Kasumi-1 (cell line): ENCODE results near the gene RANBP2.
"Not testable (repeated sequence)": the region's sequence is repeated elsewhere in the genome, so short reads cannot be mapped to it uniquely, and the experiment has no call there.

Experiments
- DNase-seq, 2 experiments: peaks; one replicate each; lab custom pipeline; 2025; lab: John Stamatoyannopoulos, UW

RANBP2 gene

DNA sequence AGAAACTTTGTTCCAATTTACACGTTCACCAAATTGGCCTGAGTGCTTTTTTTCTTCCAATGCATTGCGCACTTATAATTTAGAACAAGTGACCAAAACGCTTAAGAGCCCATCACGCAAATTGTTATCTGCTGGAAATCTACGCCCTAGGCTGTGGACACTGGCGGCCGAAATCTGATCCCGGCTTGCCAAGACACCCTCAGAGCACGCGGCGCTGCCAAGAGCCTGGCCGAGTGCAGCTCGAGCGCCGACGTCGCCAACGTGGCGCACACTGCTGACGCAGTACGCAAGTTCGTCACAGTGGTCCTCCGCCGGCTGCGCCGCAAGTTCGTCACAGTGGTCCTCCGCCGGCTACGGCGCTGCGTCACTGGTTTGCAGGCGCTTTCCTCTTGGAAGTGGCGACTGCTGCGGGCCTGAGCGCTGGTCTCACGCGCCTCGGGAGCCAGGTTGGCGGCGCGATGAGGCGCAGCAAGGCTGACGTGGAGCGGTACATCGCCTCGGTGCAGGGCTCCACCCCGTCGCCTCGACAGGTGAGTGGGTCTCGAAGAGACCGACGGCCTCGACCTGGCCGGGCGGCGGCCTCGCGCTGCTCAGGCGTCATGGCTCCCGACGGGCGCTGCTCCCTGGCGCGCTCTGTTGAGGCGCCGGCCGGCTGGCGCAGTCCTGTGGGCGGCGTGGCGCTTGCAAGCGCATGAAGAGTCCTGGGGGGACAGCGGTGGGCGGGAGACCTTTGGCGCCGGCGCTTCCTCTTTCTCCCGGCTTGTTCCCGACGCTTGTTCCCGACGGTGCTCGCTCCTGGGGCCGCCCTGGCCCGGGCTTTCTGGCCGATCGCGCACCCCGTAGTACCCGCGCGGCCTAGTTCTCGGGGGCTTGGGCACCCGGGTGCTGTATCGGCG, at the start of gene RANBP2:
RANBP2 (plus strand) TSS at position 334 of the 896 bp plus-strand sequence; CDS start at position 459, 125 bp downstream.
- peak; percentile 86 to 94 for DNase-seq

DNA sequence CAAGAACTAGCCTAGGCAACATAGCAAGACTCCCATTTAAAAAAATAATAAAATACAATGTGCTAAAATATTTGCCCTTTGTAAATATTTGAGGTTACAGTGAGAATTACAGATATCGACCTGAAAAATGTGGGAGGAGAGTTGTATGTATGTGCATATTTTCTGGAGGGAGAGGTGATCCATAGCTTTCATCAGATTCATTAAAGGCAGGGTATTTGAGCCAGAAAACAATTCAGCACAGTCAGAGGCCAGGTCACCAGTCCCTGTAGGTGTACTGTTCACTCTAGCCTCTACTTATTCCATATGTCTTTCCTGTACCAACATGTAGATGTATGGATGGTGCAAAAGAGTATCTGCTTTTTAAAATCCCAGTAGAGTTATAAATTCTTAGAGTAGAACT, 49.0 kb upstream of the RANBP2 start:
- DNase-seq: not testable (repeated sequence)

DNA sequence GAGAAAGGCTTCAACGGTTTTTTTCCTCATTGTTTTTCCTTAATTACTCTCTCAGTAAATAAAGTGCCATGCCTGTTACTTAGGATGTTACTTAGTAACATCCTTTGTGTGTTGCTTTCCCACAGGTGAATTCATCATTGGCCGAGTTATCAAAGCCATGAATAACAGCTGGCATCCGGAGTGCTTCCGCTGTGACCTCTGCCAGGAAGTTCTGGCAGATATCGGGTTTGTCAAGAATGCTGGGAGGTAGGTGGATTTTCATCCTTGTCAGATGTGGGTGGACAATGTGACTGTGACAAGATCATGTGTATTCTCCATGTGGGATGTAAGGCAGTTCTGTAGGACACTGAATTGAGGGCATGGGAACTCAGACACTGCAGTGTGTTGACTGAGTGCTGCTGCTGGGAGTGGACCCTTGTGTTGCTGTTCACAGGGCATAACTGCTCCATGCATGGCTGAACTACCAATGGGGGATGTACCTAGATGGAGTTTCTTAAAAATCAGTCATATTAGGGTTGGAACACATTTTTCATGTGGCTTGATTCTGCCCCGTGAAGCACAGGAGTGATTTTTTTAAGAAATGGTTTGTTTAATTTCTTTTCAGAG, 47.0 kb upstream of the RANBP2 start:
- DNase-seq: not testable (repeated sequence)

DNA sequence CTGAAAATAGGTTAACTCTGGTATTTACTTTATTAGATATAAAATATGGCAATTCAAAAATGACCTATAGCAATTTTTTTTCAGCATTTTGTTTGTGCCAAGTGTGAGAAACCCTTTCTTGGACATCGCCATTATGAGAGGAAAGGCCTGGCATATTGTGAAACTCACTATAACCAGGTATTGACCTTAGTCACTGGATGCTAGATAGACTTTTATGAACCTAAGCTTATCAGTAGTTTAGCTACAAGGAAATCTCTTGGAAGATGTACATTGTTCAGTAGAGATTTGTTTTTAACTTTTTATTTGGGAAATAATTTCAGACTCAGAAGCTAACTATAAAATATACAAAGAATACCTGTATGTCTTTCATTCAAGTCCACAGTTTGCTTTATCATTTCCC, 42.8 kb upstream of the RANBP2 start:
- DNase-seq: not testable (repeated sequence)

DNA sequence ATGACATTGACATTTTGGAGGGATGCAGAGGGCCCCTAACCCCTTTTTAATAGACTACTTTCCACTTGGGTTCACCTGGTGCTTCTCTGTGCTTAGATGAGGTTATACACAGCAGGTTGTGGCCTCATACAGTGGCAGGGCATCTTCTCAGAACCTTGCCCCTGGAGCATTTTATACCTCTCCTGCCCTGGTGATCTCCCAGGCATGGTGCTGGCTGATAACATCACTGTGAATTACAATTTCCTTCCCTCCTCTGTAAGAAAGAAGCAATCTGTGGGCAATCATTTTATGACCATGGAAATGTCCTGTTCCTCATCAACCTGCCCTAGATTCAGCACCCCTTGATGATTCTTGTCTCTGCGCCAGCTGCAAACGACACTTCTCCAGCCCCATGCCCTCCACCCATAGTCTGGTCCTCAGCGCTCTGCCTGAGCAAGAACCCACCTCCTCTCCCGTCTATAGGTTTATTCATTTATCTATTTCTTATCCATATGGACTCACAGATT, 42.0 kb upstream of the RANBP2 start:
- DNase-seq: not testable (repeated sequence)

DNA sequence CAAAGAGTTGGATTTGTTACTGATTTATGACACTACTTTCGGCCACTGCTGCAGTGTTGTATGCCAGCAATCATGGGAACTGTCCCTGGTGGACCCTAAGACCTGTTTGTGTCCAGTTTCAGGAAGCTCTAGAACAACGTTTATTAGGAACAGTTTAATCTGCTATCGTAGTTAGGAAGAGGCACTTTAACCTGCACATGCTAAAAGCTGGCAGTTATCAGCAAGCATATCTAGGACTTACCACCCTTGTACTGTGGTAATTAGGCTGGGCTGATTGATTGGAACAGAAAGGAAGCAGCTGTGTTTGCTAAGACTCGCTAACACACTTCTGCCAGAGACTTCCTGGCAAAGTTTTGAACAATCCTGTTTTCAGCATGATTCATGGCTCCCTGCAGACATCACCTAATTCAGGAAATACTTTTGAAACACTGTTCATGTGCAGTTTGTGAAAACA, 41.1 kb upstream of the RANBP2 start:
- peak; percentile 31 to 65 for DNase-seq

DNA sequence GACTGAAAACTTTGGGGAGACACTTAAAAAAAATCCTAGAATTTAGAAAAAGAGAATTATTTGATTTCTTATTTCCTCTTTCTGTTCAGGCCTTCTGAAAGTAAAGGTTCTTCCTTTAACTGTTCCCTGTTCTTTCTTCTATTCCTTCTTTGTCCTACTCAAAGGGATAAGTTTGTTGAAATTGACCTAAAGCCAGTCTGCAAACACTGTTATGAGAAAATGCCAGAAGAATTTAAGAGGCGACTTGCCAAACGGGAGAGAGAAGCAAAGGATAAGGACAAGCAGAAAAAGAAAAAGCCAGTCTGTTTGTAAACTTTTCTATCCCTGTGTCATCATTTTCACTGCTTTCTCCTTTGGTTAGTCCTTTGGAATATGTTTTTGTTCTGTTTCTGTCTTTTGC, 38.5 kb upstream of the RANBP2 start:
- not testable (repeated sequence) for DNase-seq

DNA sequence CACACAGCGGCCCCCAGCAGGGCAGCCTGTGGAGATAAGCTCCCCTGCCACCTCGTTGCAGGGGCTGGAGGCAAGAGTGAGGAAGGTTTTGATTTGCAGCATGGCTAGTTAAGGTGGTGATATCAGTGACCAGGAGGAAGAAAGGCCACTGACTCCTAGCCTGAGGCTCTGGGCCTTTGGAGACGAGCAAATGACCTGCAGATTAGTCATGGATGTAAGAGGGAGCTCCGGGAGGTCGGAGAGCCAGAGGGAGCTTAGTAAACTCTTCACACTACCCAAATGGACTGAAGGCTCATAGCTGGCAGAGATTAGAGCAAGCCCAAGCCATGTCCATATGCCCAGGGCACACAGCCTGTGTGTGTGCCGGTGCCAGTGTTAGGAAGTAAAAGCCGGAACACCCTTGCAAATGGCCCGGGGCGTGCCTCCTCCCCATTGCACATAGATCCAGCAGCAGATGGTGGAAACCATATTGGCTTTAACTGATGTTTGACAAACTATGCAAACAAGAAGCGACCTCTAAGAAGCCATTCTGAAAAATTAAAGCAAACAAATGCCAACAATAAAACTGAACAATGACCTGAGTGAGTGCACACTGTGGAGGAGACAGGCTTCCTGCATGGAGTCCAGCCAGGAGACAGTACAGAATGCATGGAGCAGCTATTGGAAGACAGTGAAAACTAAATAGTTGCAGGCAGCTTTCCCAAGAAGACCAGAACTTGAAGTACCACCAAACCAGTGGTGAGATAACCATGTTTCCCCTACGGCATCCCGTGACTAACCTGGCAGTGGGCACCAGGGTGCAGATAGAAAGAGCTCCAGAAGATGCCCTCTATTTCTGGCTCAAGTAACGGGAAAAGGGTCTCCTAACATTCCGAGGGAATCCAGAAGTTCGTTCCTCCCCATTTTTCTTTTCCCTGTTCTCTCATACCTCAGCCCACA, 30.2 kb upstream of the RANBP2 start:
- DNase-seq: not testable (repeated sequence)

DNA sequence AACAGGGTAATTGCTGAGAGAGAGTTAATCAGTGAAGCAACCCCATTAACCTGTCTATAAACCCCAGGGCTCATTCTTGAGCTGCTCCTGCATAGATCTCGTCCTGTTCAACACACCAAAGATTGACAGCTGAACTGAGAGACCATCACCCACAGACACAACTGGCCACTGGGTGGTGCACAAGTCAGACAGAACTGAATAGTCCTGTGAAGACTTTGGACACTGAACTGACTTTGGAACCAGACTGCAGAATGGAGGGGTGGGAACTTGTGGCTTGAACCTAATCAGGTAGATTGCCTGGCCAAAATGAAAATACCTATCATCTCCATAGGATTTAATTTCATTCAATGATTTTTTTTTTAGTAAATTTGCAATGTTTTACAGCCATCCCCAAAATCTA, 29.3 kb upstream of the RANBP2 start:
- DNase-seq: not testable (repeated sequence)

DNA sequence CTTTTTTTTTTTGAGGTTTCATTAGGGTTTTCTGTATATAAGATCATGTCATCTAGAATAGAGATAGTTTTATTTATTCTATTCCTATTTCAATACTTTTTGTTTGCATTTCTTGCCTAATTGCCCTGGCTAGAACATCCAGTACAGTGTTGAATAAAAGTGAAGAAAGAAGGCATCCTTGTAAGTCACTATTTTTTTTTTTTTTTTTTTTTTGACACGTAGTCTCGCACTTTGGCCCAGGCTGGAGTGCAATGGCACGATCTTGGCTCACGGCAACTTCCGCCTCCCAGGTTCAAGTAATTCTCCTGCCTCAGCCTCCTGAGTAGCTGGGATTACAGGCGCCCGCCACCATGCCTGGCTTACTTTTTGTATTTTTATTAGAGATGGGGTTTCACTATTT, 27.8 kb upstream of the RANBP2 start:
- DNase-seq: no peak

DNA sequence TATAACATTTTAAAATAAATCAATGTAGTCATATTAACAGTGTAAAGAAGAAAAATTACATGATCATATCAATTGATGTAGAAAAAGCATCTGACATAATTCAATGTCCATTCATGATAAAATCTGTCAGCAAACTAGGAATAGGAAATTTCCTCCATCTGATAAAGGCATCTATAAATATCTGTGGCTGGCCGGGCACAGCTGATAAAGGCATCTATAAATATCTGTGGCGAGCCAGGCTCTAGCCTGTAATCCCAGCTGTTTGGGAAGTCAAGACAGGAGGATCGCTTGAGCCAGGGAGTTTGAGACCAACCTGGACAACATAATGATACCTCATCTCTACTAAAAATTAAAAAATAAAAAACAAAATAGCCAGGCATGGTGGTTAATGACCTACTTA, 18.1 kb upstream of the RANBP2 start:
- no peak for DNase-seq

DNA sequence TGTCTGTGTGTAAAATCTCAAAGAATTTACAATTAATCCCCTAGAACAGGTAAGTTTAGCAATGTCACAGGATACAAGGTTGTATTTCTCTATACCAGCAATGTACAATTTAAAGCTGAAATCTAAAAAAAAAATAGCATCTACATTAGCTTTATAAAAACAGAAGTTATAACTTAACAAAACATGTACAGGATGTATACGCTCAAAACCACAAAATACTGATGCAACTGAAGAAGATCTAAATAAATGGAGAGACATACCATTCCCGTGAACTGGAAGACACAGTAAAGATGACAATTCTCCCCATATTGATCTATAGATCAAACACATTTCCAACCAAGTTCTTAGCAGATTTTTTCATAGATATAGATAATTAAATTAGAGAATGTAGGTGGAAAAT, 17.5 kb upstream of the RANBP2 start:
- DNase-seq: no peak

DNA sequence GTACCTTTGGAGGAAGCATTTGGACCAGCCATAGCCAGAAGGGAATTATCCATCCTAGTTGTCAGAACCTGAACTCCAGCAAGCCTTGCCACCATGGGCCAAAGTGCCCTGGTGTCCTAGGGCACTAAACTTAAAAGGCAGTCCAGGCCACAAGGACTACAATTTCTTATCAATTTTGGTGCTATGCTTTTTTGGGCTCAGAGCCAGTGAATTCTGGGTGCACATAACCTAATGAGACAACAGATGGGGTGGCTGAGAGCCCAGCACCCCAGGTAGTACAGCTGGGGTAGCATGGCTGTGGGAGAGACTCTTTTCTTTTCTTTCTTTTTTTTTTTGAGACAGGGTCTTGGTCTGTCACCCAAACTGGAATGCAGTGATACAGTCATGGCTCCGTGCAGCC, 14.4 kb upstream of the RANBP2 start:
- DNase-seq: no peak

DNA sequence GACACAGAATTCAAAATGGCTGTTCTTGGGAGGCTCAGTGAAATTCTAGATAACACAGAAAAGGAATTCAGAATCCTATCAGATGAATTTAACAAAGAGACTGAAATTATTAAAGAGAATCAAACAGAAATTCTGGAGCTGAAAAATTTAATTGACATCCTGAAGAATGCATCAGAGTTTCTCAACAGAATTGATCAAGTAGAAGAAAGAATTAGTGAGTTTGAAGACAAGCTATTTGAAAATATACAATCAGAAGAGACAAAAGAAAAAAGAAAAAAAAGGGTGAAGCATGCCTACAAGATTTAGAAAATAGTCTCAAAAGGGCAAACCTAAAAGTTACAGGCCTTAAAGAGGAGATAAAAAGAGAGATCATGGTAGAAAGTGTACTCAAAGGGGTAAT, 12.0 kb upstream of the RANBP2 start:
- no peak for DNase-seq

DNA sequence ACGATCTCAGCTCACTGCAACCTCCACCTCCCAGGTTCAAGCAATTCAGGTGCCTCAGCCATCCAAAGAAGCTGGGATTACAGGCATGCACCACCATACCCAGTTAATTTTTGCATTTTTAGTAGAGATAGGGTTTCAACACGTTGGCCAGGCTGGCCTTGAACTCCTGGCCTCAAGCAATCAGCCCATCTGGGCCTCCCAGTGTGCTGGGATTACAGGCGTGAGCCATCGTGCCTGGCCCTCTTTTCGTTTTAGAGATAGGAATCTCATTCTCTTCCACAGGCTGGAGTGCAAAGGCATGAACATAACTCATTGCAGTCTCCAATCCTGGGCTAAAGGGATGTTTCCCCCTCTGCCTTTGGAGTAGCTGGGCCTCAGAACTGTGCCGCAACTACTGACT, 2.3 kb upstream of the RANBP2 start:
- not testable (repeated sequence) for DNase-seq

DNA sequence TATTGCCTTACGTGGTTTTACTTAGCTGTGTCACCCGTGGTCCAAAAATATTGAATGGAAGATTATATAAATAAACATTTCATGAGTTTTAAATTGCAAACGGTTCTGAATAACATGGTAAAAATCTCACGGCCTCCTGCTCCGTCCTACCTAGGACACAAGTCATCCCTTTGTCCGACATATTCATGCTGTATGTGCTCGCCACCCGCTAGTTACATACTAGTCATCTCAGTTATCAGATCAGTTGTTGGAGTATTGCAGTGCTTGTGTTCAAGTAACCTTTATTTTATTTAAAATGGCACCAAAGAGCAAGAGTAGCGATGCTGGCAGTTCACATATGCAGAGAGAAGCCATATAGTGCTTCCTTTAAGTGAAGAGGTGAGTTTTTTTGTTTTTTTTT, 6.8 kb downstream of the RANBP2 start:
- not testable (repeated sequence) for DNase-seq

DNA sequence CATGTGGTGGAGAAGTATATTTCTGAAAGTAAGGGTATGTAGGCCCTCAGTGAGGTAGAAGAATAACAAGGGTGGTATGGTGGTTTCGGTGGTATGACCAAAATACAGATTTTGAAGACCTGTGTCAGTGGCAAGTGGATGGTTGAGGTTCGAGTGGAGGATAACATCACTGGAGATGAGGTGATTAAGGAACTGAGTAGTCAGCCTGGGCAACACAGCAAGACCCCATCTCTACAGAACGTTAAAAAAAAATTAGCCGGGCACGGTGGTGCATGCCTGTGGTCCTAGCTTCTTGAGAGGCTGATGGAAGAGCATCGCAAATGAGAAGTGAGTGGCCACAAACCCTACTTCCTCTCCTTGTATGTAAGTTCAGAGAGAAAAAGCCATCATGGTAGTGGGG, 15.4 kb downstream of the RANBP2 start:
- DNase-seq: not testable (repeated sequence)

DNA sequence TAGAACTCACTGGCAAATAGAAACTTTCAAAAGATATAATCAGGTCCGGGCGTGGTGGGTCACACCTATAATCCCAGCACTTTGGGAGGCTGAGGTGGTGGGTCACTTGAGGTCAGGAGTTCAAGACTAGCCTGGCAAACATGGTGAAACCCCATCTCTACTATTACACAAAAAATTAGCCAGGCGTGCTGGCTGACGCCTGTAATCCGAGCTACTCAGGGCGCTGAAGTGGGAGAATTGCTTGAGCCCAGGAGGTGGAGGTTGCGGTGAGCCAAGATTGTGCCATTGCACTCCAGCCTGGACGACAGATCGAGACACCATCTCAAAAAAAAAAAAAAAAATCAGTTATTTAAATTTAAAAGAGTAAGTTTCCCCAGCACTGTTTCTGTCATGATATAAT, 38.7 kb downstream of the RANBP2 start:
- DNase-seq: not testable (repeated sequence)

DNA sequence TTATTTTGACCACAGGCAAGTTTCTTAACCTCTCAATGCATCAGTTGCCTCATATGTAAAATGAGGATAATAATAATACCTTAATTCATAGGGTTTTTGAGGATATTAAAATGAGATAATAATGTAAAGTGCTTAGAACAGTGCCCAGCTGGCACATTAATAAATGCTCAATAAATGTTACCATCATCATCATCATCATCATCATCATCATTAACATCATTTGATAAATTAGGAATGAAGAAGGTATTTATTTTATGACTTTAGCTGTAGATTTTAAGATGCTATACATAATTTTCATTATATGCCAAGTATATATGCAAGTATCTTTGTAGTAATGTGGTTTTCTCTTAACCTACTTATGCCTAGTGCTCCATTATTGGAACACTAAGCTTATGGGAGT, 43.3 kb downstream of the RANBP2 start:
- DNase-seq: not testable (repeated sequence)

DNA sequence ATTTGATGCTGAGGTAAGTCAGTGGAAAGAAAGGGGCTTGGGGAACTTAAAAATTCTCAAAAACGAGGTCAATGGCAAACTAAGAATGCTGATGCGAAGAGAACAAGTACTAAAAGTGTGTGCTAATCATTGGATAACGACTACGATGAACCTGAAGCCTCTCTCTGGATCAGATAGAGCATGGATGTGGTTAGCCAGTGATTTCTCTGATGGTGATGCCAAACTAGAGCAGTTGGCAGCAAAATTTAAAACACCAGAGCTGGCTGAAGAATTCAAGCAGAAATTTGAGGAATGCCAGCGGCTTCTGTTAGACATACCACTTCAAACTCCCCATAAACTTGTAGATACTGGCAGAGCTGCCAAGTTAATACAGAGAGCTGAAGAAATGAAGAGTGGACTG, 47.4 kb downstream of the RANBP2 start:
- not testable (repeated sequence) for DNase-seq

DNA sequence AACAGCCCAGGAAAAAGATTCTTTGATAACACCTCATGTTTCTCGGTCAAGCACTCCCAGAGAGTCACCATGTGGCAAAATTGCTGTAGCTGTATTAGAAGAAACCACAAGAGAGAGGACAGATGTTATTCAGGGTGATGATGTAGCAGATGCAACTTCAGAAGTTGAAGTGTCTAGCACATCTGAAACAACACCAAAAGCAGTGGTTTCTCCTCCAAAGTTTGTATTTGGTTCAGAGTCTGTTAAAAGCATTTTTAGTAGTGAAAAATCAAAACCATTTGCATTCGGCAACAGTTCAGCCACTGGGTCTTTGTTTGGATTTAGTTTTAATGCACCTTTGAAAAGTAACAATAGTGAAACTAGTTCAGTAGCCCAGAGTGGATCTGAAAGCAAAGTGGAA, 48.6 kb downstream of the RANBP2 start:
- DNase-seq: not testable (repeated sequence)

DNA sequence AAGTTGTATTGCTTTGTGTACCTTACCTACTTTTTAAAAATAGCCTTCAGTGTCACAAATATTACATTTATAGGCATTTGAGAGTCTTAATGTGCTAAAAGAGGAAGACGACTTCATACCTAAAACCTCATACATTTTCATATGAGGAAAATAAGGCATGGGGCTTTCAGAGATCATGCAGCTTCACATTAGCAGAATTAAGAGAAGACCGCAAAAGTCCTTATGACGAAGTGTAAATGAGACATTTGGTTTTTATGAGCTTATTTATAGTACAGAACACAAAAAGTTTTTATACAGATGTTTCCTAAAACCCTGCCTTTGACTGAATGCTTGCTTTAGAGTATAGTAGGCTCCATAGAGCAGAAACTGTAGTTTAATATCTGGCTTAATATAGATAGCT, 57.2 kb downstream of the RANBP2 start:
- DNase-seq: no peak
